ENCODE results near the gene PGGT1B.

PGGT1B gene

GRCh38 chr5:115241881-115242642, 20.6 kb downstream of the PGGT1B start:
- no peak for TF ChIP-seq CTCF (IDR thresholded peaks at IDR 0.05; ENCODE audit: low read length, missing control alignments)
- H3K4me3 ChIP-seq (replicated peaks; ENCODE audit: low read depth, low read length), result no peak overlapping the region
- DNase-seq (ENCODE audit: low read depth), result no peak

- DNase-seq (ENCODE audit: low read depth), result no peak
- H3K4me3 ChIP-seq (replicated peaks; ENCODE audit: low read depth, low read length), result no peak overlapping the region
- TF ChIP-seq CTCF (IDR thresholded peaks at IDR 0.05; ENCODE audit: low read length, missing control alignments), result no peak
These were observed 25.6 kb downstream of the PGGT1B start for GRCh38 chr5:115237066-115237465.

GRCh38 chr5:115236599-115236998, 26.1 kb downstream of the PGGT1B start:
- H3K4me3 ChIP-seq (replicated peaks; ENCODE audit: low read depth, low read length), result no peak overlapping the region
- no peak for TF ChIP-seq CTCF (IDR thresholded peaks at IDR 0.05; ENCODE audit: low read length, missing control alignments)
- DNase-seq (ENCODE audit: low read depth), result no peak

GRCh38 chr5:115231598-115231997, 31.1 kb downstream of the PGGT1B start:
- TF ChIP-seq CTCF (IDR thresholded peaks at IDR 0.05; ENCODE audit: low read length, missing control alignments), result no peak
- DNase-seq (ENCODE audit: low read depth), result peak; percentile 7

GRCh38 chr5:115229606-115230005, 33.1 kb downstream of the PGGT1B start:
- DNase-seq (ENCODE audit: low read depth), result no peak
- TF ChIP-seq CTCF (IDR thresholded peaks at IDR 0.05; ENCODE audit: low read length, missing control alignments), result no peak
- no peak overlapping the region for H3K4me3 ChIP-seq (replicated peaks; ENCODE audit: low read depth, low read length)

More at GRCh38 chr5:115231598-115231997, 31.1 kb downstream of the PGGT1B start:
- no peak overlapping the region for H3K4me3 ChIP-seq (replicated peaks; ENCODE audit: low read depth, low read length)

- TF ChIP-seq CTCF (IDR thresholded peaks at IDR 0.05; ENCODE audit: low read length, missing control alignments), result no peak
- no peak overlapping the region for H3K4me3 ChIP-seq (replicated peaks; ENCODE audit: low read depth, low read length)
- no peak for DNase-seq (ENCODE audit: low read depth)
These were observed 35.4 kb downstream of the PGGT1B start for GRCh38 chr5:115227281-115227680.

- no peak for DNase-seq (ENCODE audit: low read depth)
- no peak overlapping the region for H3K4me3 ChIP-seq (replicated peaks; ENCODE audit: low read depth, low read length)
- TF ChIP-seq CTCF (IDR thresholded peaks at IDR 0.05; ENCODE audit: low read length, missing control alignments), result no peak
These were observed 48.1 kb downstream of the PGGT1B start for GRCh38 chr5:115214541-115214940.
